Measurements from ENCODE around the gene PCMT1. TPM values are rescaled to one million over a fixed set of nuclear protein-coding genes. Genes with fewer than 3 reads are reported as not detected.

PCMT1 gene
- polyA plus RNA-seq, 3 donors, result 84.8 to 315 (median 262) TPM

GRCh38 chr6:149771925-149772324, 22.4 kb downstream of the PCMT1 start:
- DNase-seq, result no peak
- Histone ChIP-seq H3K36me3 (replicated peaks in 1 of 2; ENCODE audit: control insufficient read depth in 1 of 2, insufficient read depth in 2 of 2, low read length in 2 of 2) (peaks cover 64 to 91% of the 10 kb centered on the region in 2 donors), H3K4me1 (ENCODE audit: control insufficient read depth in 1 of 2, insufficient read depth in 2 of 2, low read length in 2 of 2) (peaks cover 0 to 2% of the 10 kb centered on the region in 2 donors), H3K4me3 (replicated peaks in 1 of 3; ENCODE audit: low read depth in 2 of 3, low read length in 3 of 3) (no peak overlapping the region), H3K27me3 (ENCODE audit: control insufficient read depth in 2 of 2, insufficient read depth in 2 of 2, low read length in 2 of 2) (no peaks in the 10 kb centered on the region), H3K9ac (ENCODE audit: insufficient read depth, low read length, poor library complexity, severe bottlenecking) (no peak overlapping the region), H3K27ac (ENCODE audit: low read depth in 1 of 2, low read length in 2 of 2) (no peak overlapping the region), H3K9me3 (replicated peaks in 1 of 2; ENCODE audit: control insufficient read depth in 1 of 2, insufficient read depth in 1 of 2, low read length in 2 of 2) (no peaks in the 10 kb centered on the region), H4K20me1 (ENCODE audit: insufficient read depth, low read length) (peaks cover 73% of the 10 kb centered on the region), H3K4me2 (replicated peaks; ENCODE audit: extremely low read depth, low read length, poor library complexity, severe bottlenecking) (no peak overlapping the region), H2AFZ (ENCODE audit: insufficient read depth, low read depth, low read length, poor library complexity, severe bottlenecking) (no peak overlapping the region), H3K79me2 (ENCODE audit: insufficient read depth, low read length) (peaks cover 84% of the 10 kb centered on the region)
- 100% methylated on average over 2 of the region's 6 CpGs for WGBS (ENCODE audit: insufficient coverage)
- TF ChIP-seq CTCF (IDR thresholded peaks at IDR 0.05), result no peak
- peaks cover 37 to 82% of the 10 kb centered on the region in 2 donors for H3K36me3 Mint-ChIP-seq
- intact Hi-C loops (cut with micrococcal nuclease), result loop anchor here in 1 of 2 donors (10.0 kb wide), 1 partner anchor 47 kb away; no protein-coding TSS in a partner anchor
- H3K27me3 Mint-ChIP-seq (ENCODE audit: low read depth in 3 of 3), result no peaks in the 10 kb centered on the region
- H3K4me1 Mint-ChIP-seq, result peaks cover 3% of the 10 kb centered on the region
- H3K4me3 Mint-ChIP-seq, result no peak overlapping the region
- peak overlapping the region in 3 of 7 donors; percentile 63 to 78 (median 66) for H3K27ac Mint-ChIP-seq
- no peaks in the 10 kb centered on the region for H3K9me3 Mint-ChIP-seq

- Mint-ChIP-seq H3K9me3 (peaks cover 0 to 2% (median 0%) of the 10 kb centered on the region in 7 donors), H3K4me1 (no peaks in the 10 kb centered on the region), H3K27ac (peak overlapping the region in 2 of 7 donors; percentile 30 to 50), H3K4me3 (no peak overlapping the region), H3K36me3 (peaks cover 39 to 80% of the 10 kb centered on the region in 2 donors), H3K27me3 (ENCODE audit: low read depth in 3 of 3) (no peaks in the 10 kb centered on the region)
- Histone ChIP-seq H3K4me1 (ENCODE audit: control insufficient read depth in 1 of 2, insufficient read depth in 2 of 2, low read length in 2 of 2) (no peaks in the 10 kb centered on the region), H4K20me1 (ENCODE audit: insufficient read depth, low read length) (peaks cover 73% of the 10 kb centered on the region), H3K79me2 (ENCODE audit: insufficient read depth, low read length) (peaks cover 82% of the 10 kb centered on the region), H3K9ac (ENCODE audit: insufficient read depth, low read length, poor library complexity, severe bottlenecking) (no peak overlapping the region), H3K27me3 (ENCODE audit: control insufficient read depth in 2 of 2, insufficient read depth in 2 of 2, low read length in 2 of 2) (no peaks in the 10 kb centered on the region), H3K4me2 (replicated peaks; ENCODE audit: extremely low read depth, low read length, poor library complexity, severe bottlenecking) (no peak overlapping the region), H3K36me3 (replicated peaks in 1 of 2; ENCODE audit: control insufficient read depth in 1 of 2, insufficient read depth in 2 of 2, low read length in 2 of 2) (peaks cover 74 to 94% of the 10 kb centered on the region in 2 donors), H3K9me3 (replicated peaks in 1 of 2; ENCODE audit: control insufficient read depth in 1 of 2, insufficient read depth in 1 of 2, low read length in 2 of 2) (no peaks in the 10 kb centered on the region), H3K4me3 (replicated peaks in 1 of 3; ENCODE audit: low read depth in 2 of 3, low read length in 3 of 3) (no peak overlapping the region), H2AFZ (ENCODE audit: insufficient read depth, low read depth, low read length, poor library complexity, severe bottlenecking) (no peak overlapping the region), H3K27ac (ENCODE audit: low read depth in 1 of 2, low read length in 2 of 2) (no peak overlapping the region)
- TF ChIP-seq CTCF (IDR thresholded peaks at IDR 0.05), result no peak
- no CpG with 5 or more reads among the region's 1 CpG for WGBS (ENCODE audit: insufficient coverage)
- no peak for DNase-seq
- intact Hi-C loops (cut with micrococcal nuclease), result loop anchor here in 1 of 2 donors (10.0 kb wide), 1 partner anchor 53 kb away; no protein-coding TSS in a partner anchor
Observed at GRCh38 chr6:149777624-149778023, 28.1 kb downstream of the PCMT1 start.
